HG02759 (cell line): ENCODE data around the gene ELFN2.
"Not testable (repeated sequence)": the region's sequence is repeated elsewhere in the genome, so short reads cannot be mapped to it uniquely, and the experiment has no call there.

Experiments
- ATAC-seq: cut with Tn5 transposase; IDR thresholded peaks from one replicate; pipeline ENCODE4 v1.9.1; 2021; ENCODE audit warnings: mild to moderate bottlenecking, moderate library complexity; ENCODE audit not compliant: unreplicated experiment

ELFN2 gene, protein sequence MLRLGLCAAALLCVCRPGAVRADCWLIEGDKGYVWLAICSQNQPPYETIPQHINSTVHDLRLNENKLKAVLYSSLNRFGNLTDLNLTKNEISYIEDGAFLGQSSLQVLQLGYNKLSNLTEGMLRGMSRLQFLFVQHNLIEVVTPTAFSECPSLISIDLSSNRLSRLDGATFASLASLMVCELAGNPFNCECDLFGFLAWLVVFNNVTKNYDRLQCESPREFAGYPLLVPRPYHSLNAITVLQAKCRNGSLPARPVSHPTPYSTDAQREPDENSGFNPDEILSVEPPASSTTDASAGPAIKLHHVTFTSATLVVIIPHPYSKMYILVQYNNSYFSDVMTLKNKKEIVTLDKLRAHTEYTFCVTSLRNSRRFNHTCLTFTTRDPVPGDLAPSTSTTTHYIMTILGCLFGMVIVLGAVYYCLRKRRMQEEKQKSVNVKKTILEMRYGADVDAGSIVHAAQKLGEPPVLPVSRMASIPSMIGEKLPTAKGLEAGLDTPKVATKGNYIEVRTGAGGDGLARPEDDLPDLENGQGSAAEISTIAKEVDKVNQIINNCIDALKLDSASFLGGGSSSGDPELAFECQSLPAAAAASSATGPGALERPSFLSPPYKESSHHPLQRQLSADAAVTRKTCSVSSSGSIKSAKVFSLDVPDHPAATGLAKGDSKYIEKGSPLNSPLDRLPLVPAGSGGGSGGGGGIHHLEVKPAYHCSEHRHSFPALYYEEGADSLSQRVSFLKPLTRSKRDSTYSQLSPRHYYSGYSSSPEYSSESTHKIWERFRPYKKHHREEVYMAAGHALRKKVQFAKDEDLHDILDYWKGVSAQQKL

DNA sequence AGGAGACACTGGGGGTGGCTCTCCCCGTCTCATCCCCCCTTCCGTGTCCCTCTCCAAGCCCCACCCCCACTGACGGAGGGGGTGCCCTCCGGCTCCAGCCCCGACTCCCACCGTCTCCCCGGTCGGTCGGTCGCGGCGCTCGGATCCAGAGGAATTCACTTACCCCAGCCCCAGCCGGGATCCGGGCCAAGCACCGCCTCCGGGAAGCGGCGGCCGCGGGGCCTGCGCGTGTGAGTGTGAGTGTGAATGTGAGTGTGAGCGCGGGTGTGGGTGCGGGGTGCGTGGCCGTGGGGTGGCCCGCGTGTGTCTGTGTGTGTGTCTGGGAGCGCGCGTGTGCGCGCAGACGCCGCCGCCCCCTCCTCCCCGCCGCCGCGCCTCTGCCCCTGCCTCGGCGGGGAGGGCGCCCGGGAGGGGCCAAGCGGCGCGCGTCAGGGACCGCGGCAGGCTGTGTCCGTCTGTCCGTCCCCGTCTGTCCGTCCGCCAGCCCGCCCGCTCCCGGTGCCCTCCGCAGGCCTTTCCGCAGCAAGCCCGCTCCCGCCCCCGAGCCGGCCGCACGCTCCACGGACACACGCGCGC lies at the start of gene ELFN2:
TSS of gene ELFN2 (minus strand) at position 345 of the 576 bp plus-strand sequence. CDS start 51,945 bp downstream, outside the sequence.
- no peak for ATAC-seq

DNA sequence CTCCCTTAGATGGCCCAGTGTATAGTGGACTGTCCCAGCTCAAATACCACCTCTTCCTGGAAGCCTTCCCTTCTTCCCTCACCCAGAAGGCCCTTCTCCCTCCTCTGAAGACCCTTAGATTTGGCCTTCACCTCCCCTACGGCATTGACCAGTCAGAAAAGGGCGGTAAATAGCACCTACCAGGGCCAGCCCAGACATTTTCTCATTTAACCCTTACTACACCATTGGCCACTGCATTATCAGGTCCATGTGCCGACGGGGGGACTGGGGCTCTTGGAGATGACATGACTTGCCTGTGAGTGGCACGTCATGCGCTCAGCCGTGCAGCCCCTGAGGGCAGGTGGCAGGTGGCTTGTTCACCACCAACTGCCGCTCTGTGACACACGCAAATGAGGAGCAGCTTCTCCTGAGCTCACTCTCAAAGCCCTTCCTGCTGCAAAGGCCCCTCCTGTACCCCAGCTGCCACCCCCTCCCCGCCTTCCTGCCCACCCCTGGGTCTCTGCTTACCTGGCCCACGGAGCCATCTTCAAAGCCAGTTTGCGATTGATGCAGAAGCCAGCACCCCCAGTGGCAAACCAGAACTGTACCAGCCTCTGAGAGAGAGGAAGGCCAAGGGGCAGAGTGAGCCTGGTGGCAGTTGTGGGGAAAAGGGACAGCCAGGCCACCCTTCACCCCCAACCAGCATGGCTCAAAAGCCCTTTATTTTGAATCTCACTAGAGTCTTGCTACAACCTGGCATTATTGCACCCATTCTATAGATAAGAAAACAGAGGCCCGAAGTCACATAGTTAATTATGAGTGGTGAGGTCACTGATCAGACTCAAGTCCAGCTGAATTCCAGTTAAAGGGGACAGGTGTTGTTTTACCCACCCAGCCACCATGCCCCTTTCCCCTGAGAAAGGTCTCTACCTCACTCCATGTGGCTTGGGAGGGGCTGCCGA lies 49.4 kb upstream of the ELFN2 start:
- no peak for ATAC-seq

DNA sequence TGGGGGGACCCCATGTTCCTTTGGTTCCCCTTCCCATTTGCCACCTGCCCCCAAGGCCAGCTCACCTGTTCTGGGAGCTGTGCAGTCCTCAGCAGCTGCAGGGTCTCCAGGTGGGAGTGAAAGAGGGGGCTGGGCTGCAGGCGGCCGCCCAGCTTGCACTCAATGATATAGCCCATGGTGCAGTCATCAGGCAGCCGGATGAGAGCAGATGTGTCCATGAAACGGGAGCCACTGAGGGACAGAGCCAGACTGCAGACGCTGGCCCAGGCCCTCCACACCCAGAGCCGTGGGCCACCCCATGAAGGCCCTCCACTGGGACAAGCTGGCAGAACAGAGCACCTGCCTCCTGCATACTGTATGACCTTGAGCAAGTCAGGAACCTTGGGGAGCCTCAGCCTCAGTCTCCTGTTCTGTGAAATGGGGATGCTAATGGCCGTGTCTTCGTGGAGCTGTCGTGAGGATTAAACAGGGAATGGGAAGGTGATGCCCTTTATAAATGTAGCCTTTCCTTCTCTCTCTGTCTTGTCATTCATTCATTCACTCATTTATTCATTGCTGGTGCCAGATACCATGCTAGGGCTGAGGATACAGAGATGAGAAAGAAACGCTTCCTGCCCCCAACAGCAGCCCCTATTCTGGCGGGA lies 47.3 kb upstream of the ELFN2 start:
- no peak for ATAC-seq

DNA sequence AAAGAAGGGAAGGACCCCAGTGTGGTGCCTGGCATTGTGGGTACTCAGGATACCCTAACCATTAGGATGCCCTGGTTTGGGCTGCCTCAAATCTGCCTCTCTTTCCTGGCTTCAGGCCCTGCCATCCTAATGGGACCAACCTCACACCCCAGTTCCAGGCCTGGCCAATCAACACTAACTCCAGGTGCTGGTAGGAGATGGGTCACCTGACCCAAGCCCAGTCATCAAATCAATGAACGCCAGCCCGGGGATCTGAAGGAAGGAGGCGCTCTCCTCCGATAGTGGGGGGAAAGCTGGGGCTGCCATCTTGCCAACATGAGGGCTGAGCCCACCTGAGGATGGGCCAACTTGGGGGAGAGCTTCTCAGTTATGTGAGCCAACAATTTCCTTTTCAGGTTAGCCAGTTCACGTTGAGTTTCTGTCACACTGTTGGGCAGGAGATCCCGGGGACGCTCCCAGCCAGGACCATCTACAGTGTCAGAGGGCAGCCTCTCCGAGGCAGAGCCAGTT lies 46.2 kb upstream of the ELFN2 start:
- no peak for ATAC-seq

DNA sequence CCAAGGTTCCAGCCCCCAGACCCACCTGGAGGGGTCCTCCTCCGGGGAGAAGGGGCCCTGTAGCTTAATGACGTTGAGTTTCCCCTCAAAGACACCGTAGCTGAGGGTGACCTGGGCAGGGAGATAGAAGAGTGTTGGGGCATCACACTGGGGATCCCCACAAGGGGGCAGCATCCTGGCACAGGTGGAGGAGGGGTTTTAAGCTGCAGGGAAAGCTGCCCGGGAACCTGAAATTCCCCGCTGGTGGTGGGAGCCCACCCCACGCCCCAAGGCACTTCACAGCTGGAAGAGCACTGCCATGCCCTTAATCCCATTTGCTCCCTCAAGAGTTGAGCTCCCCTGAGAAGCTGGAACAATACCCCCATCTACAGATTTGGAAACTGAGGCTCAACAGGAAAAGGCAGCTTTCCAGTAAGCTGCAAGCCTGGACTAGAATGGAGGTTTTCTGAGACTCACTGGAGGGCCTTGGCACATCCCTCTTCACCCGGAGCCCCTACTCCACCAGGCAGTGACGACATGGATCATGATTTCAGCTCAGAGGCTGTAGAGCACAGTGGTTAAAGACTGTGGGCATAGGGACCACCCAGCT lies 45.2 kb upstream of the ELFN2 start:
- ATAC-seq, result no peak

DNA sequence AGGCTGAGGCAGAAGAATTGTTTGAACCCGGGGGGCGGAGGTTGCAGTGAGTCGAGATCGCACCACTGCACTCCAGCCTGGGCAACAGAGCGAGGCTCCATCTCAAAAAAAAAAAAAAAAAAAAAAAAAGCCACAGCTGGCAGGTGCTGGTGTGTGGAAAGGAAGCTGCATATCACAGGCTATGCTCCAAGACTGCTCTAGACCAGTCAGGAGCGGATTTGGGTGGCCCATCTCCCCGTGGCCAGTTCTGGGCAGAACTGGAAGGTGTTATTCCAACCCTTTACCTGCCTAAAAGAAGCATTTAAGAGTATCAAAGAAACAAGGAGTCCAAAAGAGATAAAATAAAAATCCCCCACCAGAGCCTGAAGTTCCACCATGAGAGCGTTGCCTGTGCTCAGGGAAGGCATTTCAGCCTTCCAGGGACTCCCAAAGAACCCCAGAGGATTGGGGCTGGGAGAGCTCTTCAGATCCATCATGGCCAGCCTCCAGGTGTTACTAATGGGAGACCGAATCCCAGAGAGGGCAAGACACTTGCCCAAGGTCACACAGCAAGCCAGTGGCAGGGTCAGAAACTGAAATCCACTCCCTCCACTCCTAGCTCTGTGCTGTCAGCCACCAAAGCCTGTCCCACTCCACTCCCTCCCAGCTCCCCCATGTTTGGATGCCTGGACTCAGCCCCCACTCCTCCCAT lies 44.6 kb upstream of the ELFN2 start:
- no peak for ATAC-seq

DNA sequence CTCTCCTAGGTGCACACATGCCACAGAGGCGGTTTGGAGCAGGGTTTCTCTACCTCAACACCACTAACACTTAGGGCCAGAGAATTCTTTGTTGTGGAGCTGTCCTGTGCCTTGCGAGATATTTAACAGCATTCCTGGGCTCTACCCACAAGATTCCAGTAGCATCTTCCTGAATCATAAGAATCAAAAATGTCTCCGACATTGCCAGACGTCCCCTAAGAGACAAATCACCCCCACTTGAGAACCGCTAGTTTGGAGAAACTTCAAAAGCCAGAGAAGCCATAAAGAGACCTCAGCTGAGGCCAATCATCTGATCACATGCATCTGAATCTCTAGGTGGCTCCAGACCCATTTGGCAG lies 42.8 kb upstream of the ELFN2 start:
- no peak for ATAC-seq

DNA sequence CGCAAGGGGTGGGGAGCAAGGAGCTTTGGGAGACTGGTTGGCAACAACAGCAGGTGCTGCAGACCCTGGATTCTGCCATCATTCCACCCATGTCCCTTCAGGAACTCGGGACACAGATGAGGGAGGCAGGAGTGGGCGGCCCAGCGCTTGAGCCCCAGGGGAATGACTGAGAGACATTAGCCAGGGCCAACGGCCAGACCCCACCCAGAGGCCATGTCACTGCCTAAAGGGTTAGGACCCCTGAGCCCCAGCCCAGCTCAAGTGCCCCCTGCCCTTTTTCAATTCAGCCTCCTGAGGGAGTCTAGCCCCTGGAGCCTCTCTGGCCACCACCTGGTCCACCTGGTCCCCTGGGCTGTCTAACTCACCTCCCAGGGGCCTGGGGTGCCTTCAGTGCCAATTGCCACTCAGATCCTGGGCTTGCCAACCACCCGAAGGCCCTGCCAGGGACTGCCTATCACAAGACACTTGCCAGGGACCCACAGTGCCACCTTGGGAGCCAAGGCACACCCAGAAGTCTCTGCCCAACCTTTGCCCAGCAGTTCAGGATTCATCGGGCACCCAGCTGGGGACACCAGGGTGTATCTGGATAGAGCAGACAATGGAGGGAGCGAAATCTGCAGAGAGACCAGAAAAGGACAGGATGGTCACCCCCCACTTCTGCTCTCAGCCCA lies 42.3 kb upstream of the ELFN2 start:
- no peak for ATAC-seq

DNA sequence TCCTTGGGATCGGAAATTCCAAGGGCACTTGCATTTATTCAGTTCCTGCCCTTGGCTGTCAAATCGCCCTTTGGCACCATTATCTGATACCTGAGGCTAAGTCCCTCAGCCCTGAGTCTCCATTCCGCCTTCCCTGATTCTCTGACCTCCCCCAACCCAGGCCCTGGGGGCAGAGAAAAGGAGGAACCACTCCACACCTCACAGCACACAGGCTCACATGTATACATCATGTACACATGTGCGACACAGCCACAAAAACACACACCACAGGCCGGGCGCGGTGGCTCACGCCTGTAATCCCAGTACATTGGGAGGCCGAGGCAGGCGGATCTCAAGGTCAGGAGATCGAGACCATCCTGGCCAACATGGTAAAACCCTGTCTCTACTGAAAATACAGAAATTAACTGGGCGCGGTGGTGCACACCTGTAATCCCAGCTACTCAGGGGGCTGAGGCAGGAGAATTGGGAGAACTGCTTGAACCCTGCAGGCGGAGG lies 41.0 kb upstream of the ELFN2 start:
- not testable (repeated sequence) for ATAC-seq

DNA sequence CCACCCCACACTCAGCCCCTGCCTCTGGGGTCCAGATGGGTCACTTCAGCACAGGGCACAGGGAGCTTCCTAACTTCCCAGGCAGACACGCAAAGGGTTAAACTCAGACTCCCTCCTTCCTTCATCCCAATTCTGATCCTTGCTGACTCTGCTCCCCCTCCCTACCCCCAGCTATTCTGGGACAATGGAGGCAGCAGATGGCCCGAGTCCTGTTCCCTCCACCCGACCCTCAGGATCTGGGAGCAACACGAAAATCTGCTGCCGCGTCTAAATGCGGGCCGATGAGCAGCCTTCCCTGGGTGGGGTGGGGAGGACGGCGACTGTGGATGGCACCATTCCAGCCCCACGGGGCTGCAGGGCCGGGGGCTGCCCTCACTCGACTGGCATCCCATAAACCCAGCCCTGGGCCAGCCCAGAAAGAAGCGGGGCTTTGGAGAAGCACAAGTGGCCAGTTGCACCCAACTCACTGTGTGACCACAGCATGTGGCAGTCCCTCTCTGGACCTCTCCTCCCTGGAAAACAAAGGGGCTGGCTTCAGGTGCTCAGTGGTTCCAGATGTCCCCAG lies 40.2 kb upstream of the ELFN2 start:
- no peak for ATAC-seq

DNA sequence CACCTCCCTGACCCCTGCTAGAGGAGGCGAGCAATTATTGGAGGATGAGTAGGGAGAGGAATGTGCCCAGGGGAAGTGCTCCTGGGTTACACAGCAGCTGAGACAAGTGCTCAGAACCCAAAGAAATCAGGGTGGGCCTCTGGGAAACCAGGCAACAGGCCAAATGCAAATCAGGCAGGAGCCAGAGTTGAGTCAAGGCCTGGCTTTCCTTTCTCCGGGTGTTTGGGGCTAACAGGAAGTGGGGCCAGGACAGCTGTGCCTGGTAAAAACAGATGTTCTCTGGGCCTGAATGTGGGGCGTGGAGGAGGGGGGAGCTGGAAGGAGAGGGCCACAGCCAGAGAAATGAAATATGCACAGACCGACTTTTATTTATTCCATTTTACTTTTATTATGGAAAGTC lies 36.9 kb upstream of the ELFN2 start:
- ATAC-seq, result no peak

DNA sequence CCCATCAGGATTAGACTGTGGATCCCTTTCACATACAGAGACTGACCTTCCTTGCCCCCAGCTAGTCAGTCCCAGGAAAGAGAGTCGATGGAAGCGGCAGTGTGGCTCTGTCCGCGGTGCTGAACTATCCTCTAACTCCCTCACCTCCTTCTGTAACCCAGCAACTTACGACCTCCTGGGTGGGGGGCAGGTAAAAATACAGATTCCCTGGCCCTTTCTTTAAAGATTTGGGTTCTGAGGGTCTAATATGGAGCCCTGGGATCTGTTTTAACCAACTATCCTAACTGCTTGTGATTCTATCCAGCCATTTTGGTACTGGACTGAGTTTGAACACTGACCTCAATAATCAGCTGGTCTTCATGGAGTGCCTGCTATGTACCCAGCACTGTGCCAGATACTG lies 35.7 kb upstream of the ELFN2 start:
- no peak for ATAC-seq

DNA sequence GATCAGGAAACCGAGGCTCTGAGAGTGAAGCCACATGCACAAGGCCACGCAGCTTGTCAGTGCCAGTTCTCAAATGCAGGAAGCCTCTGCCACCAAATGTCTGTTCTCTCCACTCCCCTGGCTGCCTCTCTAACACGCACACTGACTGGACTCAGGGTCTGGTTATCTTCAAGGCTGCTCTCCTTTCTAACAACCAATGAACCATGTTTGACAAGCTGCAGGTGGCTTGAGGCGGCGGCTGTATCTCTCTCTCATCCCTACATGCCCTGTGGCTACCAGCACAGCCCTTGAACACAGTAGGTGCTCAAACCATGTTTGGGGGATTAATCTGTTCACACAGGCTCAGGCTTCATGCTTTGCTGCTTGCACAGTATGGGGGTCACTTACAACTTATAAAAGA lies 35.2 kb upstream of the ELFN2 start:
- ATAC-seq, result no peak

DNA sequence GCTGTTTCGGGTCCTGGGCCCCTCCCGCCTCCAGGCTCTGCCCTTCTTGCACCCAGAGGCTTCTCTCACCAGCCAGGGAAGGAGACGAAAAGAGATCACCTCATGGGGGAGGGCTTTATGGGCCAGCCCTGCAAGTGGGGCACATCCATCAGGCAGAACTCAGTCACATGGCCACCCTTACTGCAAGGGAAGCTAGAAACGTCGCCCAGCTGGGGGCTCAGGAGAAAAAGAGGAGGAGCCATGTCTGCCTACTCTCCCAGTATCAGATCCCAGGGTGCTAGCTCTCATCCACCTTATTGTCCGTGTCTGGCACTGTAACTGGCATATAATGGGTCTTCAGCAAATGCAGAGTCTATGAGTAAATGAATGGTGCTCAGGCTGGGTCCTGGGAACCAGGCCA lies 34.7 kb upstream of the ELFN2 start:
- no peak for ATAC-seq

DNA sequence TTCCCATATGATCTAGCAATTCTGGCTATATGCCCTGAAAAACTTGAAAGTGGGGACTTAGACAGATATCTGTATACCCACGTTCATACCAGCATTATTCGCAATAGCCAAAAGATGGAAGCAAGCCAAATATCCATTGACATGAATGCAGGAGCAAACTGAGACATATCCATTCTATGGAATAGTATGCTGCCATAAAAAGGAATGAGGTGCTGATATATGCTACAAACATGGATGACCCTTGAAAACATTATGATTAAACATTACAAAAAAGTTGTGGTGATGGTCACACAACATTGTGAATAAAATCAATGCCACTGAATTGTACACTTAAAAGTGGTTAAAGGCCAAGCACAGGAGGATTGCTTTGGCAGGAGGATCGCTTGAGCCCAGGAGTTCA lies 33.4 kb upstream of the ELFN2 start:
- no peak for ATAC-seq

DNA sequence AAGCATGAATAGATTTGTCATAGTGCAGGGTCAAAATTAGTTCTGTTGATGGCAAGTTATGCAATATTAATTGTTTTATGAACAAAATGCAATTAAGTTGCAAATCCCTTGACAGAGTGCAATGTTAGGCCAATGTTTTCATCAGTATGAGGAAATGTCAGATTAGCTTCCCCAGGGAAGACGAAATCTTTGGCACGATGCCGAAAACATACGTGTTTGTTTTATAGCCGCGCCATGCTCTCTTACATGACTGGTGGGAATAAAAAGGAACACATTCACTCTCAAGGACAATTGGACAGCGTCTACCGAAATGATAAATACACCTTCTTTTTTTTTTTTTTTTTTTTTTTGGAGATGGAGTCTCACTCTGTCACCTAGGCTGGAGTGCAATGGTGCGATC lies 31.9 kb upstream of the ELFN2 start:
- no peak for ATAC-seq

DNA sequence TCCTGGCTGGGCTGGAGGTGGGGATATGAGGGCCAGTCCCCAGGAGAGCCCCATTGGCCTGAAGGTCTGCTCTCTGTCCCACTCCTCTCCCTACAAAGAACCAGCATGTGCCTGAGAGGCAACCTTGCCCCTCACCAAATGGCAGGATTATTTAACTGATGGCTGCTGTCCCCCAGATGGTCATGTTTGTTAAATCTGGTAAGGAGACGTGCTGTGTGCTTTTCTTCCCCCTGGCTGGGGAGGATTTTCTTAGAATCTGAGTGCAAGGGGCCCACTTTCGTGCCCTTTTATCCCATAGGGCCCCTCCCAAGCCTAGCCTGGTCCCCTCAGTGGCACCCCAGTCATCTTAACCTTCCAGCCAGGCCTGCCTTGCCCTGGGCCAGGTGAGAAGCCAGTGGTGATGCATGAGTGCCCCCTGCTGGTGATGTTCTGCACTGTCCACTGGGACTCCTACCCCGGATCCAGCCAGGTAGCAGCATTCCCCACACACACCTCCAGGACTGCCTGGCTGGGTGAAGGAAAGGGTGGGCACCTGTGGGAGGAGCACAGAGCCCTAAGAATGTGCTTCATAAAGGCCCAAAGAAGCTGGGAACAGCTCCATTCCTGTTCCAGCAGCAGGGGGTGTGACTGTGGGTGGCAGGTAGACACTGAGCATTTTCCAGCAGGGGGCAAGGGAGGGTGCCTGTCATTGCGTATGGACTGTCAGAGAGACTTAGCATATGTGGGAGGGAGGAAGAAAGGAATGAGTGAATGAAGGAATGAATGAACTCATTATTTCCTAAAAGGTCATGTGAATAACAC lies 30.0 kb upstream of the ELFN2 start:
- ATAC-seq, result no peak
